Measurements from ENCODE around the gene HAPSTR1. TPM values are rescaled to one million over a fixed set of nuclear protein-coding genes. Genes with fewer than 3 reads are reported as not detected.

The HAPSTR1 gene
- total RNA-seq, 1 experiment from 2014 or later, result 24.4 TPM

- H4K20me1 ChIP-seq (ENCODE audit: low read length), result no peaks in the 10 kb centered on the region
- no peaks in the 10 kb centered on the region for H3K36me3 ChIP-seq (ENCODE audit: low read depth, low read length)
- H3K4me3 ChIP-seq (ENCODE audit: low read length), result no peak overlapping the region
- H3K9ac ChIP-seq (ENCODE audit: low read length), result no peak overlapping the region
- H3K27me3 ChIP-seq (ENCODE audit: low read length), result no peaks in the 10 kb centered on the region
- H3K9me2 ChIP-seq (replicated peaks; ENCODE audit: low read length), result no peaks in the 10 kb centered on the region
- ATAC-seq (no peak), DNase-seq (no peak)
- no TSS peak for BruUV-seq (replicated peaks)
- no peaks in the 10 kb centered on the region for H3F3A ChIP-seq (ENCODE audit: low read length, unreplicated experiment)
- POLR2A ChIA-PET (ENCODE audit: unreplicated experiment), result no interaction called here
- H3K4me1 ChIP-seq (ENCODE audit: insufficient read depth, low read length), result peaks cover 16% of the 10 kb centered on the region
- H3K4me2 ChIP-seq (ENCODE audit: low read length), result no peak overlapping the region
- no peak overlapping the region for H3K27ac ChIP-seq (ENCODE audit: low read length)
- H3K79me2 ChIP-seq (ENCODE audit: low read length), result no peaks in the 10 kb centered on the region
- CTCF ChIA-PET, result no interaction called here
- no peak overlapping the region for H2AFZ ChIP-seq (ENCODE audit: low read length)
- intact Hi-C loops (cut with micrococcal nuclease), result no loop called here
- TF ChIP-seq CTCF (conservative IDR thresholded peaks at IDR 0.05; ENCODE audit: low read depth, low read length) (no peak), EZH2 (IDR thresholded peaks at IDR 0.05; ENCODE audit: low read length, unreplicated experiment) (no peak), EZH2phosphoT487 (IDR thresholded peaks at IDR 0.05; ENCODE audit: borderline replicate concordance, low read length) (no peak)
- H3K9me3 ChIP-seq (ENCODE audit: low read length), result no peaks in the 10 kb centered on the region
Measured at GRCh38 chr16:9070254-9070653, 21.2 kb upstream of the HAPSTR1 start.

- H3K4me3 ChIP-seq (ENCODE audit: low read length), result no peak overlapping the region
- TF ChIP-seq CTCF (conservative IDR thresholded peaks at IDR 0.05; ENCODE audit: low read depth, low read length) (no peak), EZH2 (IDR thresholded peaks at IDR 0.05; ENCODE audit: low read length, unreplicated experiment) (no peak), EZH2phosphoT487 (IDR thresholded peaks at IDR 0.05; ENCODE audit: borderline replicate concordance, low read length) (no peak)
- ATAC-seq (no peak), DNase-seq (no peak)
- no peak overlapping the region for H2AFZ ChIP-seq (ENCODE audit: low read length)
- no peaks in the 10 kb centered on the region for H3K27me3 ChIP-seq (ENCODE audit: low read length)
- ChIA-PET CTCF (no interaction called here), POLR2A (ENCODE audit: unreplicated experiment) (no interaction called here)
- no peaks in the 10 kb centered on the region for H4K20me1 ChIP-seq (ENCODE audit: low read length)
- H3K9me3 ChIP-seq (ENCODE audit: low read length), result no peaks in the 10 kb centered on the region
- H3K9me2 ChIP-seq (replicated peaks; ENCODE audit: low read length), result no peaks in the 10 kb centered on the region
- BruUV-seq (replicated peaks), result no TSS peak
- H3K36me3 ChIP-seq (ENCODE audit: low read depth, low read length), result no peaks in the 10 kb centered on the region
- no peaks in the 10 kb centered on the region for H3K79me2 ChIP-seq (ENCODE audit: low read length)
- intact Hi-C loops (cut with micrococcal nuclease), result no loop called here
- H3K9ac ChIP-seq (ENCODE audit: low read length), result no peak overlapping the region
- H3K4me1 ChIP-seq (ENCODE audit: insufficient read depth, low read length), result peaks cover 24% of the 10 kb centered on the region
- no peak overlapping the region for H3K4me2 ChIP-seq (ENCODE audit: low read length)
- H3F3A ChIP-seq (ENCODE audit: low read length, unreplicated experiment), result no peaks in the 10 kb centered on the region
- no peak overlapping the region for H3K27ac ChIP-seq (ENCODE audit: low read length)
Measured at GRCh38 chr16:9071377-9071776, 20.1 kb upstream of the HAPSTR1 start.

- peak; percentile 7; the same call in 1 of the 2 replicates for ATAC-seq
- no peaks in the 10 kb centered on the region for H4K20me1 ChIP-seq (ENCODE audit: low read length)
- H3K79me2 ChIP-seq (ENCODE audit: low read length), result no peaks in the 10 kb centered on the region
- TF ChIP-seq EZH2 (IDR thresholded peaks at IDR 0.05; ENCODE audit: low read length, unreplicated experiment) (no peak), EZH2phosphoT487 (IDR thresholded peaks at IDR 0.05; ENCODE audit: borderline replicate concordance, low read length) (no peak), CTCF (conservative IDR thresholded peaks at IDR 0.05; ENCODE audit: low read depth, low read length) (no peak)
- intact Hi-C loops (cut with micrococcal nuclease), result no loop called here
- H3K4me3 ChIP-seq (ENCODE audit: low read length), result peak overlapping the region; percentile 21; the same call in 1 of the 2 replicates
- ChIA-PET POLR2A (ENCODE audit: unreplicated experiment) (no interaction called here), CTCF (no interaction called here)
- H3K4me2 ChIP-seq (ENCODE audit: low read length), result peak overlapping the region; percentile 69
- no peaks in the 10 kb centered on the region for H3K27me3 ChIP-seq (ENCODE audit: low read length)
- H3K9me2 ChIP-seq (replicated peaks; ENCODE audit: low read length), result no peaks in the 10 kb centered on the region
- no peaks in the 10 kb centered on the region for H3K9me3 ChIP-seq (ENCODE audit: low read length)
- H3F3A ChIP-seq (ENCODE audit: low read length, unreplicated experiment), result no peaks in the 10 kb centered on the region
- H3K27ac ChIP-seq (ENCODE audit: low read length), result peak overlapping the region; percentile 56
- no peak overlapping the region for H3K9ac ChIP-seq (ENCODE audit: low read length)
- peak; percentile 54 for DNase-seq
- peak overlapping the region; percentile 79 for H2AFZ ChIP-seq (ENCODE audit: low read length)
- no TSS peak for BruUV-seq (replicated peaks)
- H3K4me1 ChIP-seq (ENCODE audit: insufficient read depth, low read length), result peaks cover 35% of the 10 kb centered on the region
- H3K36me3 ChIP-seq (ENCODE audit: low read depth, low read length), result no peaks in the 10 kb centered on the region
Measured at GRCh38 chr16:9072806-9073341, 18.6 kb upstream of the HAPSTR1 start.

Measured in PC-3 (cell line).